H9 (cell line): ENCODE measurements around the gene MAPK7. TPM values are rescaled to one million over a fixed set of nuclear protein-coding genes. Genes with fewer than 3 reads are reported as not detected.

ENCODE experiments used
- DNase-seq: peaks from one replicate; pipeline ENCODE4 v3.0.0-alpha.2; 2017
- H2AFZ ChIP-seq: one replicate; pipeline ENCODE4 v1.6.1; 2013; ENCODE audit warnings: mild to moderate bottlenecking, low read length, control low read depth, moderate library complexity
- H2AK5ac ChIP-seq: 2 replicates; pipeline ENCODE4 v1.6.1; 2013; ENCODE audit warnings: low read length, control low read depth, mixed read lengths; ENCODE audit not compliant: insufficient read length
- H2BK120ac ChIP-seq: one replicate; pipeline ENCODE4 v1.6.1; 2013; ENCODE audit warnings: low read depth, mild to moderate bottlenecking, low read length, control low read depth, inconsistent platforms; ENCODE audit not compliant: poor library complexity, severe bottlenecking
- H2BK12ac ChIP-seq: 2 replicates; pipeline ENCODE4 v1.6.1; 2013; ENCODE audit warnings: low read length, control low read depth, mixed read lengths, low read depth; ENCODE audit not compliant: insufficient read length
- H2BK15ac ChIP-seq: 2 replicates; pipeline ENCODE4 v1.6.1; 2013; ENCODE audit warnings: low read depth, low read length, control low read depth
- H2BK20ac ChIP-seq: one replicate; pipeline ENCODE4 v1.6.1; 2013; ENCODE audit warnings: low read depth, mild to moderate bottlenecking, low read length, control low read depth, inconsistent platforms; ENCODE audit not compliant: poor library complexity, severe bottlenecking
- H2BK5ac ChIP-seq: 2 replicates; pipeline ENCODE4 v1.6.1; 2013; ENCODE audit warnings: low read length, control low read depth, mixed read lengths; ENCODE audit not compliant: insufficient read length
- H3K14ac ChIP-seq: 2 replicates; pipeline ENCODE4 v1.6.1; 2013; ENCODE audit warnings: low read length, control low read depth; ENCODE audit not compliant: insufficient read depth
- H3K18ac ChIP-seq: 2 replicates; pipeline ENCODE4 v1.6.1; 2013; ENCODE audit warnings: low read depth, mild to moderate bottlenecking, mixed read lengths, low read length, control low read depth; ENCODE audit not compliant: insufficient read length
- H3K23ac ChIP-seq: 2 replicates; pipeline ENCODE4 v1.6.1; 2013; ENCODE audit warnings: low read length, control low read depth, mixed read lengths, low read depth; ENCODE audit not compliant: insufficient read length
- H3K23me2 ChIP-seq: 2 replicates; pipeline ENCODE4 v1.6.1; 2013; ENCODE audit warnings: low read depth, mild to moderate bottlenecking, mixed read lengths, low read length, control low read depth; ENCODE audit not compliant: insufficient read length, poor library complexity, severe bottlenecking
- H3K27ac ChIP-seq: 2 replicates; pipeline ENCODE4 v1.5.1; 2013; ENCODE audit warnings: low read length, control low read depth, mixed read lengths, low read depth; ENCODE audit not compliant: insufficient read length
- H3K27me3 ChIP-seq: 2 replicates; pipeline ENCODE4 v1.6.1; 2013; ENCODE audit warnings: low read length, control low read depth, inconsistent platforms; ENCODE audit not compliant: insufficient read depth
- H3K4ac ChIP-seq: 2 replicates; pipeline ENCODE4 v1.6.1; 2013; ENCODE audit warnings: low read depth, mild to moderate bottlenecking, control low read depth, inconsistent platforms, low read length, moderate library complexity
- H3K4me1 ChIP-seq: 2 replicates; pipeline ENCODE4 v1.6.1; 2013; ENCODE audit warnings: low read length, control low read depth, inconsistent platforms; ENCODE audit not compliant: insufficient read depth
- H3K4me2 ChIP-seq: 2 replicates; pipeline ENCODE4 v1.6.1; 2013; ENCODE audit warnings: low read length, control low read depth, mixed read lengths; ENCODE audit not compliant: insufficient read length, insufficient read depth
- H3K56ac ChIP-seq: 2 replicates; pipeline ENCODE4 v1.6.1; 2013; ENCODE audit warnings: low read depth, mild to moderate bottlenecking, mixed read lengths, low read length, control low read depth; ENCODE audit not compliant: insufficient read length
- H3K79me1 ChIP-seq: 2 replicates; pipeline ENCODE4 v1.6.1; 2013; ENCODE audit warnings: low read depth, mild to moderate bottlenecking, moderate library complexity, low read length, control low read depth, inconsistent platforms; ENCODE audit not compliant: insufficient read depth, poor library complexity, severe bottlenecking
- H3K79me2 ChIP-seq: 2 replicates; pipeline ENCODE4 v1.6.1; 2013; ENCODE audit warnings: low read length, control low read depth, inconsistent platforms; ENCODE audit not compliant: insufficient read depth
- H3K9ac ChIP-seq: 2 replicates; pipeline ENCODE4 v1.6.1; 2013; ENCODE audit warnings: low read length, control low read depth, mixed read lengths; ENCODE audit not compliant: insufficient read length; ENCODE audit errors: extremely low read depth
- H3K9me3 ChIP-seq: one replicate; pipeline ENCODE4 v1.6.1; 2013; ENCODE audit warnings: low read depth, low read length, inconsistent platforms; ENCODE audit not compliant: control insufficient read depth
- H3T11ph ChIP-seq: one replicate; pipeline ENCODE4 v1.6.1; 2013; ENCODE audit warnings: mild to moderate bottlenecking, low read length, control low read depth, inconsistent platforms
- H4K20me1 ChIP-seq: one replicate; pipeline ENCODE4 v1.6.1; 2013; ENCODE audit not compliant: control insufficient read depth, insufficient read length, insufficient read depth
- H4K5ac ChIP-seq: 2 replicates; pipeline ENCODE4 v1.6.1; 2013; ENCODE audit warnings: low read depth, mild to moderate bottlenecking, mixed read lengths, low read length, control low read depth; ENCODE audit not compliant: insufficient read length
- H4K8ac ChIP-seq: replicated peaks from 2 replicates; pipeline ENCODE4 v1.6.1; 2013; ENCODE audit warnings: low read length, control low read depth, mixed read lengths, low read depth; ENCODE audit not compliant: insufficient read length
- H4K91ac ChIP-seq: 2 replicates; pipeline ENCODE4 v1.6.1; 2013; ENCODE audit warnings: low read depth, mild to moderate bottlenecking, moderate library complexity, mixed read lengths, low read length, control low read depth; ENCODE audit not compliant: insufficient read length
- H3K27ac Mint-ChIP-seq, 3 experiments: 2 replicates in 2 of 3; 3 replicates in 1 of 3; pipeline ENCODE4 v1.8.0; 2020 to 2021; ENCODE audit warnings: mixed read lengths in 3 of 3, mild to moderate bottlenecking in 1 of 3, moderate library complexity in 1 of 3
- H3K27me3 Mint-ChIP-seq: 2 replicates; pipeline ENCODE4 v1.8.0; 2021; ENCODE audit warnings: low read depth, mild to moderate bottlenecking, moderate library complexity, mixed read lengths
- H3K36me3 Mint-ChIP-seq, 3 experiments: 2 replicates in 2 of 3; 3 replicates in 1 of 3; pipeline ENCODE4 v1.8.0; 2020 to 2021; ENCODE audit warnings: low read depth in 3 of 3, mixed read lengths in 3 of 3; ENCODE audit not compliant: insufficient read depth in 1 of 3
- H3K4me1 Mint-ChIP-seq, 2 experiments: 2 replicates each; pipeline ENCODE4 v1.8.0; 2020; ENCODE audit warnings: mixed read lengths in 2 of 2
- H3K4me3 Mint-ChIP-seq, 2 experiments: 2 replicates in 1 of 2; 3 replicates in 1 of 2; pipeline ENCODE4 v1.8.0; 2020 to 2021; ENCODE audit warnings: mild to moderate bottlenecking in 2 of 2, mixed read lengths in 2 of 2, moderate library complexity in 1 of 2
- H3K9me3 Mint-ChIP-seq, 2 experiments: 2 replicates in 1 of 2; 3 replicates in 1 of 2; pipeline ENCODE4 v1.8.0; 2020; ENCODE audit warnings: mild to moderate bottlenecking in 2 of 2, mixed read lengths in 2 of 2, moderate library complexity in 1 of 2
- CTCF ChIP-seq: fragments of 200-600 bp; sonication (generic); conservative IDR thresholded peaks from 3 replicates; pipeline ENCODE4 v1.8.0; 2021; ENCODE audit warnings: antibody characterized with exemption, mild to moderate bottlenecking
- WGBS: extraction: QIAGEN DNeasy Blood & Tissue Kit; methylation state at CpG from one replicate; pipeline ENCODE4 v1.1.7; 2013; ENCODE audit warnings: missing lambda C conversion rate, low lambda C conversion rate, mixed read lengths; ENCODE audit not compliant: insufficient read length; ENCODE audit errors: extremely low coverage; 5-methylcytosine and 5-hydroxymethylcytosine counted together
- total RNA-seq: library from RNA; stranded (reverse); gene quantifications from 2 replicates; pipeline ENCODE4 v1.2.1, GENCODE V29; 2021

MAPK7 gene
- total RNA-seq, 1 experiment from 2014 or later = 43.8 TPM

- no peaks in the 10 kb centered on the region; the same call in 1 of the 2 replicates for H3K27me3 Mint-ChIP-seq
- no peak overlapping the region for H4K8ac ChIP-seq
Observed at GRCh38 chr17:19403021-19403420, 24.7 kb downstream of the MAPK7 start.

More at GRCh38 chr17:19403021-19403420, 24.7 kb downstream of the MAPK7 start:
- Histone ChIP-seq H2BK5ac (no peak overlapping the region), H3K56ac (no peak overlapping the region), H3K27ac (no peak overlapping the region), H3K4ac (no peak overlapping the region), H2BK12ac (no peak overlapping the region), H2BK15ac (no peak overlapping the region), H4K91ac (no peak overlapping the region), H4K5ac (no peak overlapping the region), H2AFZ (no peak overlapping the region), H2AK5ac (no peak overlapping the region), H3K18ac (no peak overlapping the region), H3K79me2 (no peaks in the 10 kb centered on the region), H3T11ph (no peak overlapping the region), H3K9ac (no peak overlapping the region), H3K14ac (no peak overlapping the region; the same call in 1 of the 2 replicates), H3K27me3 (no peaks in the 10 kb centered on the region), H3K4me2 (no peak overlapping the region), H2BK20ac (no peak overlapping the region), H4K20me1 (no peaks in the 10 kb centered on the region), H3K9me3 (no peaks in the 10 kb centered on the region), H3K79me1 (no peaks in the 10 kb centered on the region), H2BK120ac (no peak overlapping the region), H3K23me2 (no peaks in the 10 kb centered on the region), H3K23ac (no peak overlapping the region), H3K4me1 (no peaks in the 10 kb centered on the region)
- WGBS = no CpG with 5 or more reads among the region's 4 CpGs
- Mint-ChIP-seq H3K9me3 (no peaks in the 10 kb centered on the region), H3K27ac (no peak overlapping the region), H3K4me3 (no peak overlapping the region), H3K4me1 (peaks cover 6 to 8% of the 10 kb centered on the region in 2 experiments), H3K36me3 (no peaks in the 10 kb centered on the region)
- no peak for DNase-seq
- TF ChIP-seq CTCF = no peak
